GM18858 (cell line): ENCODE data around the gene TUFT1.

Experiments used
- ATAC-seq: cut with Tn5 transposase; IDR thresholded peaks from one replicate; pipeline ENCODE4 v1.9.1; 2021; ENCODE audit not compliant: unreplicated experiment

Gene TUFT1

DNA sequence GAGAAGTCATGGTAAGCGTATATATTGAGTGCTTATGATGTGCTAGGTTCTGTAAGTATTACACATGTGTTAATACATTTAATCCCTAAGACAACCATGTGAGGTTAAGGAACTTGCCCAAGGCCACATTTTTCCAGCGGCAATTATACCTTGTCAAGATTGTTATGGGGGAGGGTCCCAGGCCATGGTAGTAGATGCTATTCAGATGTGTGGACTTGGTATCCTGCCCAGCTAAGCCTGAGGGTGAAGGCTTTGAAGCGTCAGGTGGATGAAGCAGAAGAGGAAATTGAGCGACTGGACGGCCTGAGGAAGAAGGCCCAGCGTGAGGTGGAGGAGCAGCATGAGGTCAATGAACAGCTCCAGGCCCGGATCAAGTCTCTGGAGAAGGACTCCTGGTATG is 3.6 kb upstream of the TUFT1 start:
- no peak for ATAC-seq

DNA sequence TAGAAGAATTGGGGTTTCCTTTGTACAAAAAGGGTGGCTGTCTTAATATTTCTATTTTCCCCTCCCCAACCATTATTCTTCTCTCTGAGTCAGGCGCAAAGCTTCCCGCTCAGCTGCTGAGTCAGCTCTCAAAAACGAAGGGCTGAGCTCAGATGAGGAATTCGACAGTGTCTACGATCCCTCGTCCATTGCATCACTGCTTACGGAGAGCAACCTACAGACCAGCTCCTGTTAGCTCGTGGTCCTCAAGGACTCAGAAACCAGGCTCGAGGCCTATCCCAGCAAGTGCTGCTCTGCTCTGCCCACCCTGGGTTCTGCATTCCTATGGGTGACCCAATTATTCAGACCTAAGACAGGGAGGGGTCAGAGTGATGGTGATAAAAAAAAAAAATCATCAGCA is 3.0 kb upstream of the TUFT1 start:
- ATAC-seq, result no peak

DNA sequence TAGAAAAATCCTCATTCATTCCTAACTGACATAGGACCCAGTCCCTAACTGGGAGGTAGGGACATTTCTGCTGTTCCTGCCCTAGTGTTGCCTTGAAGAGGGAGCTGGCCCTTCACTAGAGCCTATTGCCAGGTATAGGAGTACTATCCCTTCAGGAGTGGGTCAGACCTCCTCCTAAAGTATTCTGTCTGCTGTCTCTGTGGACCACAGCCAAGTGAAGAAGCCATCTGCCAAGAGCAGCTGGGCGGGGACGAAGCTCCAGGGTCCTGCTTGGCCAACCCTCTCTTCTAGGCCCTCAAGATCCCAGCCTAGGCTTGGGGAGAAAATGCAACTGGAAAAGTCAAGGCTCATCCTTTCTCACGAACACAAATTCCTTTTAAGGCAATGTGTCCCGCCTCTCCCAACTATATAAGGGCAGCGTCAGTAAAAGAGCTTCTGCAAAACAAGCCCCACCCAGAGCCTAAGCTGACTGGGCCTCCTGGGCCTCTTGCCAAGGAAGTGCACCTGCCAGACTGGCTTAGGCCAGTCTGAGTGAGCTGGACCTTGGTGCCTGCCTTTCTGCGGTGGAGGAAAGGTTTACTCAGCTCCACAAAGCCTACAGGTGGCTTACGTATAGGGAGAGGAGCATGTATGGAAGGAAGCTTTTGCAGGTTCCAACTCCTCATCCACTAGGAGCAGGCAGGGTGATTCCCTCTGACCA is 638 bp upstream of the TUFT1 start:
- ATAC-seq, result no peak

DNA sequence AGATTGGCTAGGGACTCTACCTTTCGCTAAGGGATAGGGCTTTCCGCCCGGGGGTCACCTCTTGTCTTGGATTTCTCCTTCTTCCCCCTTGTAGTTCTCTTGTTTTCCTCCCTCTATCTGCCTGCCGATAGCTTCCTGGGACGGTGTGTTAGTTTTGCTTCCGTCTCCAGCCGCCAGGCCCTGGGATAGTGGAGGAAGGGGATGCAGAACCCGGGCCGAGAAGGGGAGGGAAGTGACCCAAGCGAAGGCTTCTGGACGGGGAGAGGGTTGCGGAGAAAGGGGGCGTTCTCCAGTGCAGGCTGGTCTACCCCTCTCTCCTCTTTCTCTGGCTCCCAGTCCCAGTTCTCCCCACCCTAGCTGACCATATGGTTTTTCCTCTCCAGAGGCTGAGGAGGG is 871 bp downstream of the TUFT1 start:
- no peak for ATAC-seq

DNA sequence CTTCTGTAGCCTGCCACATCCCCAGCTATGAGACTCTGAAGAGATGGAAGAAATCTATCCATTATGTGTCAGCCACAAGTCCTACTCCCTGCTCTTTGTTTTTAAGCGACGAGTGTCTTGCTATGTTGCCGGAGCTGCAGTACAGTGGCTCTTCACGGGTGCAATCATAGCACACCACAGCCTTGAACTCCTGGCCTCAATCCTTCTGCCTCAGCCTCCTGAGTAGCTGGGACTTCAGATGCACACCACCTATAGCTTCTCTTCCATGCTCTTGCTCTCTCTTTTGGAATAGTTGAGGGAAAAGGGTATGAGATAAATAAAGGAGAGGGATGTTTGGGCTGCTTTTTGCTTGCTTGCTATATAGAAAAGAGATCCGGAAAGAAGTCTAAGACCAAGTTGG is 1.6 kb downstream of the TUFT1 start:
- no peak for ATAC-seq

DNA sequence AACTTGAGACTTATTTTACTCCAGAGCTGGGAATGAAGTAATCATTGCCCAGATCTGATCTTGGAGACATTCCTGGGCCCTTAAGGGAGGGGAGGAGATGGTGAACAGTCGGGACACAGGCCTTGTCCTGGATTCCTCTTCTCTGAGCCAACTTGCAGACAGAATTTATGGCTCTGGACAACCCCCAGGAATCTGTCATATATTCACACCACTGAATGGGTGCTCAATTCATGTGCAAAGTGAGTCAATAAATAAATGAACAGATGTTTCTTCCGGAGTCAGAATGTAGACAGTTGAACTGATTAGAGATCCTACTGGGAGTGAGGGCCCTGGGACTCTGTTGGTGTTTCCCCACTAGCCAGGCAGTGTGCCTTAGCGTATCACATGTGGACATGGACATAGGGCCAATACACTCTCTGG is 2.6 kb downstream of the TUFT1 start:
- ATAC-seq, result no peak

DNA sequence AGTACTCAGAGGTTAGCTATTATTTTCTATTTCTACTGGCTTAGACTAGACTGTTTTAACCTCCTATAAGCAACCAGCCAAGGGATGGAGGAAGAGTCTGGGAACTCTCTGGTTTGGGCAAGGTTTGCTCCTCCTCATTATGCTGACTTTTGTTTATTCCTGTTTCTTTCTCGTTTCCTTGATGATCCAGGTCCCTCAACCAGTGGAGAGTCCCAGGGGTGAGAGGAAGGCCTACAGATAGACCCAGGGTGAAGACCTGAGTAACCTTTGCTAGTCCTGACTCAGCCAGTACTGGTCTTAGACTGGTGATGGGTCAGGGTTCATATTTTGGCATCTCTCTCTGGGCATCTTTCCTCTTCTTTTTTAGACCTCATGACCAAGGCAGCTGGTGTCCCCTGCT is 5.4 kb downstream of the TUFT1 start:
- ATAC-seq, result no peak

DNA sequence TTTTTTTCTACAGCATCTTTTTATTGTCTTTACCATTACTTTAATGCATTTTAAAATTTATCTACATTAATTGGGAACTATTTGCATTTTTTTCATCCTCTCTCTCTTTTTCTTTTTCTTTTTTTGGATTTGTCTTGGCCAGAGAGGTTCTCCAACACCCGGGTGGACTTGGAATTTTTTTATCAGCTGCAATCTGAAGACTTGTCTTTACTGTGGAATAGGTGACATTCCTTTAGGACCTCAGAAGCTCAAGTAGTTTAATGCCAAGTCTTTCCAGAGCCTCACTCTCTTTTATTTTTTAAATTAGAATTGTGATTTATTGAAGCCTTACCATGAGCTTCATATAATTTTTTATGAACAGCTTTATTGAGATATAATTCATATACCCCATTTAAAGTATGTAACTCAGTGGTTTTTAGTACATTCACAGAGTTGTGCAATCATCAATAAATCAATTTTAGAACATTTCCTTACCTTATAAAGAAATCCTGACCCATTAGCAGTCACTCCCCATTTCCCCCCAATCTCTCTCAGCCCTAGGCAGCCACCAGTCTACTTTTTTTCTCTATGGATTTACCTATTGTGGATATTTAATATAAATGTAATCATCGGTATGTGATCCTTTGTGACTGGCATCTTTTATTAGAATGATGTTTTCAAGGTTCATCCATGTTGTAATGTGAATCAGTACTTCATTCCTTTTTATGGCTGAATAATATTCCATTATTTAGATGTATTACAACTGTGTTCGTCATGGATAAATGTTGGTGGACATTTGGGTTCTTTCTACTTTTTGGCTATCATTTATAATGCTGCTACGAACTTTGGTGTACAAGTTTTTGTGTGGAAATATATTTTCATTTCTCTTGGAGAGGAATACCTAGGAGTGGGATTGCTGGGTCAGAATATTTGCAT is 6.2 kb downstream of the TUFT1 start:
- ATAC-seq, result no peak

DNA sequence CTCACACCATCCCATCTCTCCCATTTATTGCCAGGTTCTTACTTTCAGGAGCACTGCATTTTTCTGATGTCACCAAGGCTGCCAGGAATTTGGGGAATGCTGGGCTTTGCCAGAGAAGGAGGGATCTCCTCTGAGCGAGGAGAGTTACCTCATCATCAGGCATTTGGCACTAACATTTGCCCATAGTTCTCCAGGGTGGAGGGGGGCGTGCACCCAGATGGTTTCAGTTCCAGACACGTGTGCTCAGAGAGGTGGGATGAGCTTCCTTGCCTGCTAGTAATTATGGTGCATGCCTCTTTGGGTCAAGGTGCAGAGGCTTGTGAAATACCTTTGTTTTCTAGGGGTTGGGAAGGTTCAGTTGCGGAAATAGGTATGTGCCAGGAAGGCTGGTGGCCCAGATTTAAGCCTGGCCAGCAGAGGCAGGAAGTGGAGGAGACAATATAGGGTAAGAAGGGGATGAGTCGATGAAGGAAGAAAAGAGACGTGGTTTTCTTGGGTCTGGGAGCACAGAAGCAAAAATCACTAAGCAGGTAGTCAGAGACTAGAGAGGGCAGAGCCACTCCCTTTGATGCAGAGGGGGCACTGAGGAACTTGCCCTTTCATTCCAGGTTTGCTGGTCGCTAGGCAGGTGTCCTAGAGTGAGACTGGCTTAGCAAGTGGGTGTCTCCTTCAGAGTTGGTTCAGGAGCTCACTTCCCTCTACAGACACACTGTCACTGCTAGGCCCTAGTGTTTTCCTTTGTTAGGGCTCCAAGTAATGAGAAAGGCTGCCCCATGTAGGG is 7.2 kb downstream of the TUFT1 start:
- no peak for ATAC-seq

DNA sequence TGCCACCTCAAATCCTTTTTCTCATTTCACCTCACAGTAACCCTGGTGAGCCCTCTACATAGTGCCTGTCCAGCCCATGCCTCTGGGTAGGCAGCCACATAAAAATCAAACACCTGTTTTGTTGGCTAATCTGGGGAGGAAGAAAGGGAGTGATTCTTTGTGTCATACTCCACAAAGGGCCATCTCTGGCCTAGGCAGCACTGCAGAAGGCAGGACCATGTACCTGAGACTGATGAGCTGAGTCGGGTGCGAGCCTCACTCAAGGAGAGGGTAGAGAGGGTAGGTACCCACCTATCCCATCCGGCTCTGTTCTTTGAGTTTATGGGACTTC is 7.8 kb downstream of the TUFT1 start:
- ATAC-seq, result no peak

DNA sequence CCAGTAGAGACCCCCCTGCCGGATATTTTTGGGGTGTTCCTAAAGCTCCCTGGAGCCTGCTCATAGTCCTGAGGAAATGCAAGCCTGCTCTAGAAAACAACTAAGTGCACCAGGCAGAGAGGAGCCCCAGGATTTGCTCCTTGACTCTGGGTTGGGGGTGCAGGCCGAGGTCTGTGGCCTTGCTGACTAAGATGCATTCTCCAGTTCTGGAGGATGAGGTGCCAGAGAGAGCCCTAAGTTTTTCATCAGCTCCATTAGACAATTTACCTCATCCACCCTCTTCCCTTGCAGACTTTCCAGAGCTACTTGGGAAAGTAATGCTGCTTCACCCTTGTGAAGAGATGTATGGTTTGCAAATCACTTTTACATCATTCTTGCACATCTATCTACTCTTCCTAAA is 9.1 kb downstream of the TUFT1 start:
- no peak for ATAC-seq

DNA sequence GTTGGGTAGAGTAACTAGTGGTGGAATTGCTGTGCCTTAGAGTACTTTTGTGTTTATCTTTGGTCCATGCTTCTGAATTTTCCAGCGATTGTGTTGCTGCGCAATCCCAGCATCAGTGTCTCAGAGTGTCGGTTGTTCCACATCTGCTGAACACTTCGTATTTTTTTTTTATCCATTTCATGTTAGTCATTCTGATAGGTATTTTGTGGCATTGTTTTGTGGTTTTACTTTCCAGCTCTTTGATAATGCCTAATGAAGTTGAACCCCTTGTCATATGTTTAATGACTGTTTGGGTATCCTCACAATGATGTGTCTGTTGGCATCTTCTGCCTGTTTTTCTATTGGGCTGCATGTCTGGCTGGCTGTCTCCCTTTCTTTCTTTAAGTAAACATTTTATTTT is 13.6 kb downstream of the TUFT1 start:
- ATAC-seq, result no peak

DNA sequence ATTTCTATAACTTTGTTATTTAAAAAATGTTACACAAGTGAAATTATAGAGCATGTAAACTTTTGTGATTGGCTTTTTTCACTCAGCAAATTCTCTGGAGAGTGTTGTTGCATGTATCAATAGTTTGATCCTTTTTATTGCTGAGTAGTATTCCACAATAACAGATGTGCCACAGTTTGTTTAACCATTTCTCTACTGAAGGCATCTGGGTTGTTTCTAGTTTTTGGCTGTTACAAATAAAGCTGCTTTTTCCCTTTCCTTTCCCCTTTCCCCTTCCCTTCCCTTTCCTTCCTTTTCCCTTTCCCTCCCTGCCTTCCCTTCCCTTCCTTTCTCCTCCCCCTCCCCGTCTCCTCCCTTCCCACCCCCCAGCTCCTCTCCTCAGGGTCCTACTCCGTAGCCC is 15.9 kb downstream of the TUFT1 start:
- no peak for ATAC-seq

DNA sequence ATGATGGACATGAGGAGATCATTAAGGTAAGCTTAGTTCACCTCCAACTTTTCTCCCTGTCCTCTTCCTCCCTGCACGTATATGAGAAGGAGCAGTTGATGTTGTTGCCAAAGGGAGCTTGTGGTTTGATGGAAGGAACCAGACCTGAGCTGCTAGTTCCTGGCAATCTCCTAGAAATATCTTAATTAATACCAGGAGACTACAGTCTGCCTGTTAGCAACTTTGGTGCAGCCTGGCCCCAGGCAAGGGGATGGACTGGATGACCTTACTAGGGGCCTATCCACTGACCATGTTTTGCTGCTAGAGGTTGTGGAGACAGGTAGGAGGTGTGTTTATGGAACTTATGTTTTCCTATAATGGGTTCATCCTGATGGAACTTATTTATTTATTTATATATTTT is 22.6 kb downstream of the TUFT1 start:
- no peak for ATAC-seq

DNA sequence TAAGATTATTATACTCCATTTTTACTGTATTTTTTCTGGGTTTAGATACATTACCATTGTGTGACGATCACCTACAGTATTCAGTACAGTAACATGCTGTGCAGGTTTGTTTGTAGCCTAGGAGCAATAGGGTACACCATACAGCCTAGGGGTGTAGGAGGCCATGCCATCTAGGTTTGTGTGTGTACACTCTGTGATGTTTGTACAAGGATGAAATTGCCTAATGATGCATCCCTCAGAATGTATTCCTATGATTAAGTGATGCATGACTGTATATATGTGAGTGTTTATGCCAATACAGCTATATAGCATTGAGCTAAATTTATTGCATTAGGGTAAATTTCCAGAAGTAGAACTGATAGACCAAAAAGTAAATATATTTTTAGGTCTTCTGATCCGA is 23.3 kb downstream of the TUFT1 start:
- ATAC-seq, result no peak

DNA sequence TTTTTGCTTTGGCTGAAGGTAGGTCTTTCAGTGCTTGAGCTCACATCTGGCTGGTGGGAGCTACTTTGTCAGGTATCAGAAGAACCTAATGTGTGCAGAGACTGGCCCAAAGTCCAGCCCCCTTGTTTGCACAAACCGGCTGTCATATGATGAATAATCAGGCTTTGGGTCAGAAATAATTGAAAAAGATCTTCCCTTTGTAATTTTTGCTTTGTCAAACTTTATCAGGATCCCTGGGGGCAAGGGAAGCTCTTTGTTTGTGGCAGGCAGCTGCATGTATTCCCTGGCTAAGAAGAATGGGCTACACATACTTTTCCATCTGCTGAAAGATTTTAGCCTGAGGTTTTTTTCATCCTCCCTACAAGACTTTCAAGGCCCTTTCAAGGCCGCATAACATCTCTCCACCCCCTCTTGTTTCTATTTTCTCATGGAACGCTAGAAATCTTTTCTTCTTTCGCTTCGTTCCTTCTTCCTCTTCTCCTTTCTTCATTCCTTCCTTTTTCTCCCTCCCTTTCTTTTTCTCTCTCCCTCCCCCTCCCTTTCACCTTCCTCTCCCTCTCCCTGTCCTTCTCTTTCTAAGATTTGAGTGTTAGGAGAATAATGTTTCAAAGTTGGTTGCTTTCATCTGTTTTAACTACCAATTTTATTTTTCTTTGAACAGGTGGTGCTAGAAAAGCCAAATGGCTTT is 25.5 kb downstream of the TUFT1 start:
- no peak for ATAC-seq

DNA sequence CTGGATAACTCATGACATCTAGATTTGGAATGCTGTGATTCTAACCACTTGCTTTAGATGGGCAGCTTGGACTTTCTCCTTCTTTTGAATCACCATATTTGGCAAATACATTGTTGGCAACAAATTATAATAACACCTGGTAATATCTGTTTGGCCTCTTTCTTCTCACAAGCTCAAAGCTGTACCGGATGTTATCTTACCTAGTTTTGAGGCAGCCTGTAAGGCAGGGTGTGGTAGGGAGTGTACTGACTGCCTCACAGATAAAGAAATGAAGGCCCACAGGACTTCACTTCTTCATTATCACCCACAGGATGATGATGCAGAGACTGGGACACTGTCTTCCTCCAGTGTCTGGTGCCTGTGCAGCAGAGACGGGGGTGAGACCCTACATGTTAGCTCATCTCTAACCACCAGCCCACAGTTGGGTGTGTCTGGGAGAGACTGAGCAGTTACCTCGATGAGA is 28.5 kb downstream of the TUFT1 start:
- no peak for ATAC-seq

DNA sequence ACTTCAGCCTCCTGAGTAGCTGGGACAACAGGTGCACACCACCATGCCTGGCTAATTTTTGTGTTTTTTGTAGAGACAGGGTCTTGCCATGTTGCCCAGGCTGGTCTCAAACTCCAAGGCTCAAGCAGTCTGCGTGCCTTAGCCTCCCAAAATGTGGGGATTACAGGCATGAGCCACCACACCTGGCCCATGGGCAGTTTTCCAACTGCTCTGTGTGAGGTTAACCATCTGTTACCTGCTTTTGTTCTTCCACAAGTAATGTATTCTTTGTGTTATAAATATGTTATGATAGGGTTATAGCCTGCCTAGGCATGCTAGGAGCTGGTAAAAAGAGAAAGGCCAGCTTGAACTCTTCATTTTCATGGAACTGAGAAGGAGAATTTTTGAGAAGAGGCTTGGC is 30.7 kb downstream of the TUFT1 start:
- no peak for ATAC-seq

DNA sequence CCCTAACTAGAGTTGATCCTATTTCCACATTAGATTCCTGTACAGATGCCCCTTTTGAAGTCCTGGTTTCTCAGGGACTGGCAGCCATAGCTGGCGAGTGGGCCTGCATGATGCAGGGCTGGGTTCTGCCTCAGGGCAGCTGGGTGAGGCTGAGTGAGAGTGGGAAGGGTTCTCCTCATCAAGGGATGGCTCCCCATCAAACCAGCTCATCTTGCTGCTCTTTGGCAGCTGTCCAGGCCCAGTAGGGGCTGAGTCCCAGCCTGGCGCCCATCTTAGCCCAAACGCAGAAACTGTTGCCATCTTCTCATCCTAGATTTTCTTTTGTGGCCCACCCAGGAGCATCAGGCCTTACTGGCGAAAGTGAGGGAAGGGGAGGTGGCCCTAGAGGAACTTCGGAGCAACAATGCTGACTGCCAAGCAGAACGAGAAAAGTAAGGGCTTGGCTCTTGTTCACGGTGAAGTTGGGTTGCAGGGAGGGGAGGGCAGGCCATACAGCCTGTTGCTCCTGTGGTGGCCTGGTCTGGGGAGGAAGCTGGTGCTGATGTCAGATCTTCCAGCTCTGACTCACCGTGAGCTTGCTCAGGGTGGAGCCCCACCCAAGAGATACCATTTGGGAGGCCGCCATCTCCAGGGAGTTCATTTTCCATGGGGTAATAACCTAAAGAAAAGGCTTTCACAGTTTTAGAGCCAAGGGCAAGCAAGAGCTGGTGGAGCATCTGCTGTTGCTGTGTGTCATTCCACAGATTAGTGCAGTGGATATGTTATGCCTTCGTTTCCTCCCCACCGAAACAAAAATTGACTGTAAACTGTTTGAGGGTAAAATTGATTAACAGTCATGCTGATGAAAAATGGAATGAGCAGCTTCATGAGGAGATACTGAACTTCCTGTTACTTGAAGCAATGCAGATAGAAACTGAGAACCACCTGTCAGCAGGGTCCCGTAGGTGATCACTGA is 34.7 kb downstream of the TUFT1 start:
- ATAC-seq, result no peak

DNA sequence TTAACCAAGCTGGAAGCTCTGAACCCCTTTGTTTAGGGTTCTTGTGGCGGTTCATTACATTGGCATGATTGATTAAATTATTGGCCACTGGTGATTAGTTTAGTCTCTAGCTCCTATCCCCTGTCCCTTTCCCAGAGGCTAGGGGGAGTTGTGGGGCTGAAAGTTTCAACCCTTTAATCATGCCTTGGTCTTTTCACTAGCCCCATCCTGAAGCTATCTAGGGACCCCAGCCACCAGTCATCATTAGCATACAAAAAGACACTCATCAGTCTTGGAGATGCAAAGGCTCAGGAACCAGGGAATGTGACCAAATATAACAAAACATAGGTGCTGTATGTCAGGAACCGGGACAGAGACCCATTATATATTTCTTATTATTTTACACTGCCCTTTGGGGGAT is 37.1 kb downstream of the TUFT1 start:
- no peak for ATAC-seq
